ENCODE results near the gene NDUFB10. TPM values are rescaled to one million over a fixed set of nuclear protein-coding genes. Genes with fewer than 3 reads are reported as not detected.

NDUFB10 gene
- total RNA-seq (10 to 100 TPM; 40.7 to 41.1 TPM), total RNA-seq (4.9 to 70.6 (median 30.0) reads per million in 172 experiments)
- polyA plus RNA-seq (2013, experiment 1 of 2): 115 TPM
- polyA plus RNA-seq (2013, experiment 2 of 2): 94.8 TPM

GRCh38 chr16:1959269-1960039 is at the start of gene NDUFB10:
Gene NDUFB10, plus strand, starts transcription at chr16:1959538. Its CDS starts 87 bp downstream, at chr16:1959625.
- CTCF ChIA-PET: interaction anchor here (1.2 to 2.0 kb wide), 2 partner anchors 44 to 181 kb away, joined by 3 to 10 read pairs; no protein-coding TSS in a partner anchor
- peaks cover 55% of the 10 kb centered on the region for H3K4me1 ChIP-seq (ENCODE audit: insufficient read depth, low read length)
- peak within 1 kb of the TSS; percentile 66 to 72 for H3K27ac ChIP-seq (ENCODE audit: low read depth in 1 of 2, low read length in 2 of 2)
- H3K4me3 ChIP-seq (ENCODE audit: low read length): peak within 1 kb of the TSS; percentile 94
- no peaks in the 10 kb centered on the region for H3K9me3 ChIP-seq (ENCODE audit: control insufficient read depth in 1 of 2, insufficient read depth in 1 of 2, low read length in 2 of 2)
- DNase-seq (peak; percentile 81 to 96 (median 92)), ATAC-seq (ENCODE audit: poor library complexity) (peak; percentile 86)
- Mint-ChIP-seq H3K4me1 (ENCODE audit: low read depth) (peaks cover 42% of the 10 kb centered on the region), H3K4me3 (peak within 1 kb of the TSS; percentile 91), H3K9me3 (no peaks in the 10 kb centered on the region), H3K27ac (peak within 1 kb of the TSS; percentile 98), H3K27me3 (no peaks in the 10 kb centered on the region), H3K36me3 (ENCODE audit: low read depth) (peaks cover 41% of the 10 kb centered on the region)
- H3K36me3 ChIP-seq (ENCODE audit: insufficient read depth, low read length): peaks cover 34% of the 10 kb centered on the region
- no peaks in the 10 kb centered on the region for H3K27me3 ChIP-seq (ENCODE audit: control insufficient read depth in 1 of 2, insufficient read depth in 2 of 2, low read length in 2 of 2)
- intact Hi-C loops (cut with DNase I, micrococcal nuclease): loop anchor here in 1 of 2 experiments (1.0 to 10.0 kb wide), 4 partner anchors 49 to 1265 kb away; partner anchors contain the start of genes NTHL1, TSC2, WDR24 and ZNF598
- POLR2A ChIA-PET: interaction anchor here (0.7 to 5.0 kb wide), 2 partner anchors 12 to 196 kb away, joined by 4 to 31 read pairs; partner anchors contain the start of genes TBL3 and TRAF7
- peak; percentile 83 for TF ChIP-seq CTCF (IDR thresholded peaks at IDR 0.05)

GRCh38 chr16:1909561-1910231 is 49.6 kb upstream of the NDUFB10 start:
- ChIA-PET POLR2A (no interaction called here), CTCF (no interaction called here)
- DNase-seq: no peak
- no peaks in the 10 kb centered on the region for H3K36me3 Mint-ChIP-seq (ENCODE audit: low read depth)
- Histone ChIP-seq H3K4me1 (ENCODE audit: insufficient read depth, low read length) (no peaks in the 10 kb centered on the region), H3K36me3 (ENCODE audit: insufficient read depth, low read length) (no peaks in the 10 kb centered on the region), H3K4me3 (ENCODE audit: low read length) (no peak overlapping the region), H3K27ac (ENCODE audit: low read depth in 1 of 2, low read length in 2 of 2) (no peak overlapping the region), H3K27me3 (ENCODE audit: control insufficient read depth in 1 of 2, insufficient read depth in 2 of 2, low read length in 2 of 2) (peaks cover 4 to 26% of the 10 kb centered on the region in 2 experiments), H3K9me3 (ENCODE audit: control insufficient read depth in 1 of 2, insufficient read depth in 1 of 2, low read length in 2 of 2) (no peaks in the 10 kb centered on the region)
- no peaks in the 10 kb centered on the region for H3K4me1 Mint-ChIP-seq (ENCODE audit: low read depth)
- H3K27ac Mint-ChIP-seq: no peak overlapping the region
- no peak overlapping the region for H3K4me3 Mint-ChIP-seq
- peaks cover 11% of the 10 kb centered on the region for H3K27me3 Mint-ChIP-seq
- H3K9me3 Mint-ChIP-seq: no peaks in the 10 kb centered on the region
- TF ChIP-seq CTCF (IDR thresholded peaks at IDR 0.05): no peak
- no peak for ATAC-seq (ENCODE audit: poor library complexity)
- intact Hi-C loops (cut with DNase I, micrococcal nuclease): no loop called here

- H3K27ac Mint-ChIP-seq: no peak overlapping the region
- peaks cover 10 to 33% of the 10 kb centered on the region in 2 experiments for H3K27me3 ChIP-seq (ENCODE audit: control insufficient read depth in 1 of 2, insufficient read depth in 2 of 2, low read length in 2 of 2)
Observed at GRCh38 chr16:1911467-1912214, 47.7 kb upstream of the NDUFB10 start.

More at GRCh38 chr16:1911467-1912214, 47.7 kb upstream of the NDUFB10 start:
- DNase-seq (peak in 1 of 14 experiments; percentile 15), ATAC-seq (ENCODE audit: poor library complexity) (no peak)
- TF ChIP-seq CTCF (IDR thresholded peaks at IDR 0.05): no peak
- H3K9me3 Mint-ChIP-seq: no peaks in the 10 kb centered on the region
- H3K36me3 Mint-ChIP-seq (ENCODE audit: low read depth): no peaks in the 10 kb centered on the region
- intact Hi-C loops (cut with DNase I, micrococcal nuclease): no loop called here
- no peaks in the 10 kb centered on the region for H3K4me1 Mint-ChIP-seq (ENCODE audit: low read depth)
- no peak overlapping the region for H3K27ac ChIP-seq (ENCODE audit: low read depth in 1 of 2, low read length in 2 of 2)
- H3K9me3 ChIP-seq (ENCODE audit: control insufficient read depth in 1 of 2, insufficient read depth in 1 of 2, low read length in 2 of 2): peaks cover 0 to 3% of the 10 kb centered on the region in 2 experiments
- H3K27me3 Mint-ChIP-seq: peaks cover 25% of the 10 kb centered on the region
- H3K4me3 Mint-ChIP-seq: no peak overlapping the region
- ChIA-PET CTCF (no interaction called here), POLR2A (no interaction called here)
- no peak overlapping the region for H3K4me3 ChIP-seq (ENCODE audit: low read length)
- H3K4me1 ChIP-seq (ENCODE audit: insufficient read depth, low read length): no peaks in the 10 kb centered on the region
- no peaks in the 10 kb centered on the region for H3K36me3 ChIP-seq (ENCODE audit: insufficient read depth, low read length)

Measured in CD4-positive, alpha-beta T cell (primary cell).